IPS-18c (cell line): Measurements from ENCODE around the gene IFIH1.

Experiments used
- H3K4me3 ChIP-seq: 2 replicates; pipeline ENCODE4 v1.7.0; 2013; ENCODE audit warnings: low read depth, mild to moderate bottlenecking, low read length, moderate library complexity; ENCODE audit not compliant: insufficient read depth
- H3K9me3 ChIP-seq: one replicate; pipeline ENCODE4 v1.6.1; 2013; ENCODE audit warnings: mild to moderate bottlenecking, low read length, moderate library complexity; ENCODE audit not compliant: control insufficient read depth, insufficient read depth

Gene IFIH1

DNA sequence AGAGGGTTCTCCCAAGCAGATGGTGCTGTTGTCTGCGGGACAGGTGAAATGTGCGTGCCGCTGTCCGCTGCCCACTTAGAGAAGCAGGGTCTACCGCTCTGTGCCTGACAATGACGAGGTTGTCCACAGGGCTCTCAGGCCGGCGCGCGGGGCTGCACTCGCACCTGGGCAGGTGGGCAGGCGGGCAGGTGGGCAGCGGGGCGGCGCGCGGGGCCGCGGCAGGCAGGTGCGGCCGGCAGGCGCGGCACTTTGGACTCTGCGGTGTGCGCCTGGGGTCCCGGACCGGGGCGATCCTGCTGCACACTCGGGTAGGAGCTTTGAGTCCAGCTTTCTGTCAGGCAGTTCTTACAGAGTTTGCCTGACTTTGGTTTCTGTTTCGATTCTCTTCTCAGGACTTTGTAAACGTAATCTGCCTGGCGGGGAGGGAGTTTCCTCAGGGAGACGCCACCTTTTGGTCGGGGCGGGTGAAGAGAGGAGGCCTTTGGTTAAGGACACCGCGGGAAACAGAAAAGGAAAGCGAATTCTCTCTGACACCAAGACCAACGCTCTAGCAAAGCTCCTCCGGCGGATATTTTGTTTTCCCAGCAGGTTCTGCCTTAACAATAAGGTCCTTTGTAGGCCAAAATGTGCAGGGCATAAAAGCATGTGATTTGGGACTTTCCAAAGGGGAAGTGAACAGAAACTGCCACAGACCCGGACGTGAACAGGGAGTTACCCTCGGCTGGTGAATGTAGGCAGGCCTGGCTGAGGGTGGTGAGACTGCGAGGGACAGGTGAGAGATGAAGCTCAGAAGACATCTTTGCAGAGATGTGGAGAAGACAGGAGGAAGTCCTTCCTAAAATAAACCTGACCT is at the start of gene IFIH1:
TSS of gene IFIH1 (minus strand) at position 357 of the 853 bp plus-strand sequence. CDS start 377 bp downstream, outside the sequence.
- peak within 1 kb of the TSS; percentile 60 for H3K4me3 ChIP-seq
- no peaks in the 10 kb centered on the region for H3K9me3 ChIP-seq

DNA sequence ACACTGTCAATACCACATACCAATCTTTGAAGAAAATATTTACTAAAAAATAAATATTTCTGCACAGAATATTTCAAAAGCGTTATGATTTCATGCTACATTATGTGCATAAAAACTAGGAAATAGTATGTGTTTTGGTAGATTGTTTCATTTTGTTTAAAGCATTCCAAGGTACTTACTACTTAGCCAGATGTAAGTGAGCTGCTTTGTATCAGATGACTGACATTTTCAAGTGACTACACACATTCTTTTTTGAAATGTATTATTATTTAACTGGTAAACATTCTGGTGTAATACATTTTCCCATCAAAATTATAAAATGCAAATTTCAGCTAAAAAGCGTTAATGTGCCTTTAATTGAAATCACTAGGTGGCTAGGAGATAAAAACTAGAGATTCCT is 46.9 kb upstream of the IFIH1 start:
- H3K9me3 ChIP-seq, result no peaks in the 10 kb centered on the region
- no peak overlapping the region for H3K4me3 ChIP-seq

DNA sequence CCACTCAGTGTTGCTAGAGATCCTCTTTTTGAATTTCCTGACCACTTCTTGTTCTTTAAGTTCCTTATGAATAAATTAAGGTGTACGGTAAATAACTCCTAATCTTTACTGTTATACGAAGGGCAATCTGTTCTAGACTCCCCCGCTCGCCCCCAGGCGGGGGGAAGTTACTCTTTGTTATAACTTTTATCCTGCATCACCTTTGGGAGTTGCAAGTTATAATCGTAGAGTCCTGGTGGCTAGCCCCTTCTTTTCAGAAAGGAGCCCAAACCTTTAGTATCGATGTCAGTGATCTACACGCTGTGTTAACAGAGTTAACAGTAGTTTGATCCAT is 26.1 kb upstream of the IFIH1 start:
- peak overlapping the region; percentile 87 for H3K4me3 ChIP-seq
- H3K9me3 ChIP-seq, result no peaks in the 10 kb centered on the region

DNA sequence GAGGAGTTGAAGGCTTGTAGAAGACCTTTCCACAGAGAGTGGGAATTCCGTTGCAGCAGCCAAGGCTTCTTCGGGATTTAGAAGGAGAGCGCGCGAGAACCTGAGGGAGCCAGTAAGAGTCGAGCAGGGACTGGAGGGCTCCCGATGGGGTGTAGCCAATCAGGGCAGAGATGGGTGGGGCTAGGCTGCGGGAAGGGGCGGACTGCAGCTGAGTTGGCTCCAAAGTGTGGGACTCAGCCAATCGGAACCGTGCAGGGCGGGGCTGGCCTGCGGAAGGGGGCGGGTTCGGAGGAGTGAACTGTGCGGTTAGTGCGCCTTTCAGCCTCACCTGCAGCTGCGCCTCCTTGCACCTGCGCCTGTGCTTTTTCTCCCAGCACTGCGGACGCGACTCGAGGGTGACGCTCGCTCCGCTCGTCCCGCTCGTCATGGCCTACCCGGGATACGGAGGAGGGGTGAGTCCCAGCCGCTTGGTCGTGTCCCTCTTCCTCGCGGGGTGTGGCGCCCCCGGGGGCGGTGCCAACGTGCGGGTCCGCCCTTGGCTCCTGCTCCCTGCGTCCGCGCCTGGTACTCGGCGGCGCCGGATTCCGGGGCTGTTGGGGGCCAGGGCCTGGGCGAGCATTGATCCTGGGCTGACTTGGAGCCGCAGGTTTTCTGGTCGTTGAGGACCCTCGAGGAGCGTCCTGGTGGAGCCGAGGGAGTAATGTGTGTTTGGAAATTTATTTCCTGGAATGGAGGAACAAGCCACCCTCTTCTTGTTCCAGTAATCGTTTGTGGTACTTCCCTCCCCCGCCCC is 25.5 kb upstream of the IFIH1 start, which contains the start of gene GCA:
TSS of gene GCA (plus strand) at position 309 of the 793 bp plus-strand sequence. CDS start at position 426, 117 bp downstream.
- no peaks in the 10 kb centered on the region for H3K9me3 ChIP-seq
- peak within 1 kb of the TSS; percentile 87 for H3K4me3 ChIP-seq

DNA sequence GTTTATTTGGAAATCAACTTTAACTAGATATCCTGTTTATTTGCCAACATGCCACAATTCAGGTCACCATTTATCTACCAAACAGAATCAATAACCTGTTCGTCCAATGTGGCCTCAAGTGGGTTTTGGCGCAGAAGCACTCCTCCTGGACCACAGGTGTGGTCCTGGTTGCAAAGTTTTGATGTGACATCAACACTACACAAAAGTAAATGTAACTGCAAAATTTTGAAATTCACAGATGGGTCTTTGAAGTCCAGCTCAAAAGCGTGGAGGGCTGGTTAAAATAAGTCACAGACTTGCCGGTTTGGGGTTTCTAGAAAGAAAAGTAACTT is 25.0 kb upstream of the IFIH1 start:
- H3K4me3 ChIP-seq, result peak overlapping the region; percentile 87; the same call in 1 of the 2 replicates
- no peaks in the 10 kb centered on the region for H3K9me3 ChIP-seq

DNA sequence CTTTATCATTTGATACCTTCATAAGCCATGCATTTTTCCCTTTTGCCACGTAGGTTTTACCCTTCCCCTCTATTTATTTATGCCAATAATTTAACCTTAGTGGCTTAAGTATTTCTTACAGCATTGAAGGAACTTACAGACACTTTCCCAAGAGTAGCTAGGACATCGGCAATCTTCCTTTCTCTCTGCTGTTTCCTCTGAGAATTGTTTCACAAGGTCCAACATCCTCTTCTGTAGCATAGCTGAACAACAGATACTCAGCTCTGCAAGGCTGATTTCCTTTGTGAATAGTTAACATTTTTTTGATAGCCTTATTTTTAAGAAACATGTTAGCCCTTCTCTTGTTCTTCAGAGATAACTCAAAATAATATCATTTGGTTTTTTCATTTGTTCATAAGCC is 24.4 kb upstream of the IFIH1 start:
- Histone ChIP-seq H3K4me3 (no peak overlapping the region), H3K9me3 (no peaks in the 10 kb centered on the region)

DNA sequence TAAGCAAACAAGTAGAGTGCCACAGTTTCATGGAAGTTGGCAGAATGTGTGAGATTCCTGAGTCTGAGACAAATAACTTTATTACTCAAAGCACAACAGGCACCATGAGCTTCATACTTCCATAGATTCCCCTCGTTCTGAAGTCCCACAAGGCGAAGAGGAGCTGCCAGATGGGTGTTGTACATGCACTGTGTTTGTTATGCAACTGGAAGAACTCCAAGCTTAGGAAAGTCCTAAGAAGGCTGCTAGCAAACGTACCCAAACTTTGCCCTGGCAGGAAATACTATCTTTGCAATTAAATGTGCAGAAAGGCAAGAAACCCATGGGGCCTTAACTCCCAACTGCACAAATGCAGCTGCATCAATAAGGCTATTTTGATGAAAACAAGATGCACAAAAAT is 23.8 kb upstream of the IFIH1 start:
- H3K9me3 ChIP-seq, result no peaks in the 10 kb centered on the region
- no peak overlapping the region for H3K4me3 ChIP-seq

DNA sequence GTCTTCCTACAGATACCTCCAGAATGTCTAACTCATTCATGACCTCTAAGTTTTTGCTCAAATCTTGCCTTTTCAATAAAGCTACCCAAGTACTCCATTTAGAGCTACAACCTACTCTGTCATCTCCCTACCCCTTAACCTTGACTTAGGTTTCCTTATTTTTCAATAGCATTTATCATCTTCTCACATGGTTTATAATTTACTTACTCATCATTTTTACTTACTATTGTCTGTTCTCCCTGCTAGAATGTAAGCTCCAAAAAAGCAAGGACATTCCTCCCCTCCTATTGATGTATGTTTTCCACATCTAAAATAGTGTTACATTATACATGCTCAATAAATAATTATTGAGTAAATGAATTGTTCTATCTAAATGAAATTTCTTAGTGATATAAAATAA is 22.3 kb upstream of the IFIH1 start:
- Histone ChIP-seq H3K4me3 (no peak overlapping the region), H3K9me3 (no peaks in the 10 kb centered on the region)

DNA sequence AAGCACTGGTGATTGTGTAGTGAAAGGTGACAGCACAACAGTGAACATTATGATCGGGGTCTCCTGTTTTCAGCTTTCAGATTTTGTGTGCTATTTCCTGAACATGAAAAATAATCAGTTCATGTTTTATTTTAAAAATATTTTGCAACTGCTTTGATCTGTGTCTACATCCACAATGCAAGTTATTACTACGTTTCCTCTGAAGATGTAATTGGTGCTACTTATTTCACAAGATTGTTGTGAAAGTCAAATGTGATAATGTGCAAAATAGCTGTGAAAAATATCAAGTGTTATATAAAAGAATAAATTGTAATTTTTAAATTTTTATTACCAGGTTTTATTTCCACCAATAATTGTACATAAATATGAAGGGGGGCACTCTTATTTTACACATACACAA is 19.4 kb upstream of the IFIH1 start:
- H3K4me3 ChIP-seq, result no peak overlapping the region
- no peaks in the 10 kb centered on the region for H3K9me3 ChIP-seq

DNA sequence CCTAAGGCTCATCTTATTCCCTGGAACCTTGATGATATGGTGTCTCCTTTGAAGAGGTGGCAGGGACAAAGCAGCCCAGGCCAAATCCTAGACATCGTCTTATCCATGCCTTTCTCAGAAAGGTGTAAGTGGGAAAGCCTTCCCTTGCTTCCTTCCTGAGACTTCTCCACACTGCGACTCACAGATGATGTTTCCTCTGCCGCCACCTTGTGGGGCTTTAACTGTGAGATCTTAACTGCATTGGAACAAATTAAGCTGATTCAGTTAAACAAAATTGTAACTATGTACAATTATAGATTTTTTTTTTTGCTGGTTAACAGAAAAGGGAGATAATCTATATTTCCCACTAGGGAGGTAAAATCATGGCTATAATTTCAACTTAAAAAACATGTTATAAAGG is 15.5 kb upstream of the IFIH1 start:
- no peak overlapping the region for H3K4me3 ChIP-seq
- H3K9me3 ChIP-seq, result no peaks in the 10 kb centered on the region

DNA sequence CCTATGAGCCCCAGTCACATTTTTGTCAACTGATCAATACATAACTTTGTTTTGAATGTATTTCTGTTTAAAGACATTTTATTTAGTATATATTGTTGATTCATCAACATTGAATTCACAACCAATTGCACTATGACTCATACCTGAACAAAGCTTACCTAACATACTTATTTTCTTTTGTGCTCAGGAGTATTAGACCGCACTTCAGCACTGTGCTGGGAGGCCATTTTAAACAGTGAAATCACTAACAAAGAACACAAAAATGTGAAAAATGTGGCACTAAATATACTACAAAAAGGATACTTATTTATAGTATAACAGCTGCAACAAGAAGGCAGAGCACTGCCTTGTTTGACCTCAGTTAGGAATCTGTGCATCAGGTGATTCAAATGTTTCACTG is 12.4 kb upstream of the IFIH1 start:
- H3K4me3 ChIP-seq, result no peak overlapping the region
- no peaks in the 10 kb centered on the region for H3K9me3 ChIP-seq

DNA sequence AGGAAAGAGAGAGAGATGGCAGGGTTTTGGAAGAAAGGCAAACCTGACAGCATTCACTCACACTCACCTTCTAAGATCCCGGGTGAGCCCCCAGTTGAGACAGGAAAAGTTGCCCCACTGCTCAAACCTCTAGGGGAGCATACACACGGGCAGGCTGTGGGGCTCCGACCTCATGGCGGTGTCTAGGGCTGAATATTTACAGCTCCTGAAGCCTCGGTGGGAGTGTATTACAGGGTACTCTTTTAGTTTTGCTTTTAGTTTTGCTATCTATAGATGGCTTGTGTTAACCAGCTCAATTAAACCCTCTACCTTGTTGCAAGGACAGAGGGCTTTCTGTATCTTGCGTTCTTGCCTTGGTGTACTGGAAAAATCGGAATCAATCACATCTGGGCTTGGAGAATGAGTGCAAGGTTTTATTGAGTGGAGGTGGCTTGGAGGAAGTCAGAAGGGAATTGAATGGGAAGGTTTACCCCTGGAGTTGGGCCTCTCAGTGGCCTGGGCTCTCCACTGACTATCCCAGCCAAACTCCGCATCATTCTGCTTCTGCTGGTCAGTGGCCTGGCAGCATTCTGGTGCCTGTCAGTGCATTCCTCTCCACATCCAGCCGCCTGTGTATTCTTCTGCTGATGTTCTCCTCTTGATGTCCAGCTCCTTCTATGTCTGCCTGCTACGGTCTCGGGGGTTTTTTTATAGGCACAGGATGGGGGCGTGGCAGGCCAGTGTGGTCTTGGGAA is 10.1 kb upstream of the IFIH1 start:
- Histone ChIP-seq H3K4me3 (no peak overlapping the region), H3K9me3 (no peaks in the 10 kb centered on the region)

DNA sequence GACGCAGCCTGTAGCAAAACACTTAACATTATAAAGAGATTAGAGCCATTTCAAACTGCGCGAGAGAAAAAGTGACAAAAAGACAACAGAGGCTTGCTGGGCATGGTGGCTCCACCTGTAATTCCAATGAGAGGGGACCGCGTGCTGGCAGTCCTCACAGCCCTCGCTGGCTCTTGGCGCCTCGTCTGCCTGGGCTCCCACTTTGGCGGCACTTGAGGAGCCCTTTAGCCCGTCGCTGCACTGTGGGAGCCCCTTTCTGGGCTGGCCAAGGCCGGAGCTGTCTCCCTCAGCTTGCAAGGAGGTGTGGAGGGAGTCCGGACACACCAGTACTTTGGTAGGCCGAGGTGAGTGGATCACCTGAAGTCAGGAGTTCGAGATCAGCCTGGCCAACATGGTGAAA is 9.3 kb upstream of the IFIH1 start:
- no peaks in the 10 kb centered on the region for H3K9me3 ChIP-seq
- H3K4me3 ChIP-seq, result no peak overlapping the region

DNA sequence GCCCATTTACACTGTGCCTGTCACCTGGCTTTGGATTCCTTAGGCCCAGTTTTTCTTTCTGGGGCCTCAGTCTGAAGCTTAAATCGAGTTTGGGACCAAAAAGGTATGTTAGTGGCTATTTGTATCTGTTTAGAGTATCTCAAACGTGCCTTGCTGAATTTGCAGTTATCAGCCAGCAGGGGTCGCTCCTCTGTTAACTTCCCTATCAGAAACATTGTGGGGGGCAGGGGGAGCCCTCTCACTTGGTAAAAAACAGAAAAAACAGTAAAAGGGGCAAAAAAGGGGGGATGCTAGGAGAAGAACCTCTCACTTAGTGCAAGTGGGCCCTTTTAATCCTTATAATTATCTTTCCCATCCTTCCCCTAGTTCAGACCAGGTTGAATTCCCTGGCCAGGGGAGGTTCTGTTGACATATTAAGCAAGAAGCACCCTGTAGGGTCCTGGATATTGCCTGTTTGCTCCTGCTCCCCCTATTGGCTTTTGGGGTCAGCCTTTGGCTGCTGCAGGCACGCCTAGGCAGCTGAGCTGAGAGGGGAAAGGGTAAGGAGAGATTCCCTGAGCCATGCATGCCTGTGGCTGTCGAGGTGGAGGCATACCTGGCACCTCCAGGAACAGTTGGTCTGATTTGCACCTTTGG is 8.8 kb upstream of the IFIH1 start:
- H3K4me3 ChIP-seq, result no peak overlapping the region
- H3K9me3 ChIP-seq, result no peaks in the 10 kb centered on the region

DNA sequence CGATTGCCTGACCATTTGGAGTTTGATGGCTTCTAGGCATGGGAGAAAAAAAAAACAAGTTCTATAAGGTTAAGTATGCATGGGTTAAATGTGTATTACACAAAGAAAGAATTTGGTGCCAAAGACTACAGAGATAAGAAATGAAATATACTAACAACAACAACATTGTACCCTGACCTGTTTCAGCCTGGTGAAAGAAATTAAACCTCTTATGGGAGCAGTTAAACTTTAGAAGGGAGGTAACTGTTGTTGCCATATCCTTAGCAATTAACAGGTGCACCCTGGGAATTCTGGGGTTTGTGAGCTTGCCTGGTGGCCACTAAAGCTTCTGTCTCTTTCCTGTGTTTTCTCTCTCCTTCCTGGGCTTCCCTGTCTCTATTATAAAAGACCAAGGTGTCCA is 6.5 kb upstream of the IFIH1 start:
- H3K9me3 ChIP-seq, result no peaks in the 10 kb centered on the region
- no peak overlapping the region for H3K4me3 ChIP-seq

DNA sequence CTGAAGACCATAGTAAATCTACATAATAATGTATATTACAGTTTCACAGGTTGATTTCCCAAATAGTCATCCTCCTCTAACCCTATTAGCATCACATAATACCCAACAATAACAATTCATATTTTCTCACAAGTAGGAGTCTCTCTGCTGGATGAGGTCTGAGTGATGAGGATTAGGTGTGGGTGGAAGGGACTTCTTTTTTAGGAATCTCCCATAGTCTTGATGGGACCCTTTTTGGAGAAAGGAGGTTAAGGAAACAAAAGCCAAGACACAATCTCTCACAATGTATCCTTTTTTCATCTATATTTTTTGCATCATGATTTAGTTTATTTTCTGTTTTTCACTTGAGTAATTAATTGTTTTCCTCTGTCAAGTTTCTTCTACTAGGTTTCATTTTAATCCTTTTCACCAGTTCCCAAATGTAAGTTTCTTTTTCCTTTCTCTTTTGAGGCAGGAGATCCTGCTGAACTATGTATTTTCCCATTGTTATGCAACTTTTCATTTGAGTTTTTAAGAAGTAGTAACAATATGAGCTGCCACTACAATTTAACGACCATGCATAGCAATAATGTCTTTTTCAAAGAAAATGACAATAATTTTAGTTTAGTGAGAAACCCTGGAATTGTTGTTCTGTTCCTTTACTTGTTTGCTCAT is 2.5 kb upstream of the IFIH1 start:
- no peak overlapping the region for H3K4me3 ChIP-seq

DNA sequence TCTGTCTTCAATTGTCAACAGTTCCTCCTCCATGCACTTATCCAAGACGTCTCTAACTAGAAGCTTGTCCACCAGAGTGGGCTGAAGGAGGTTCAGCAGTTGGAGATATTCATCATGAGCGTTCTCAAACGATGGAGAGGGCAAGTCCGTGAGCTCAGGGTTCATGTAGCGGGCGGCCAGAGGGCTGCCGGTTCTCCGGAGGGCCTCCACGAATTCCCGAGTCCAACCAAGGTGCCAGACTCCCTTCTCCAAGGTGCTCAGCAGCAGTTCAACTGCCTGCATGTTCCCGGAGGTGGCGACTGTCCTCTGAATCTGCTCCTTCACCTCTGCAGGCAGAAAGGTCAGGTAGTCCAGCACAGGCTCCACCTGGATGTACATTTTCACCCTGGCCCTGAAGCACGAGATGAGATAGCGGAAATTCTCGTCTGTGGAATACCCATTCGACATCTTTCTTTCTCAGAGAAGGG is 590 bp downstream of the IFIH1 start:
- H3K9me3 ChIP-seq, result no peaks in the 10 kb centered on the region
- H3K4me3 ChIP-seq, result peak overlapping the region; percentile 60

More for the DNA sequence above, 2.5 kb upstream of the IFIH1 start:
- H3K9me3 ChIP-seq, result no peaks in the 10 kb centered on the region
